HG02852 (cell line): ENCODE data around the gene PBX4.
"Not testable (repeated sequence)": the region's sequence is repeated elsewhere in the genome, so short reads cannot be mapped to it uniquely, and the experiment has no call there.

Source experiments
- ATAC-seq: cut with Tn5 transposase; IDR thresholded peaks from one replicate; pipeline ENCODE4 v1.9.1; 2021; ENCODE audit warnings: mild to moderate bottlenecking, moderate library complexity; ENCODE audit not compliant: unreplicated experiment

The PBX4 gene, protein sequence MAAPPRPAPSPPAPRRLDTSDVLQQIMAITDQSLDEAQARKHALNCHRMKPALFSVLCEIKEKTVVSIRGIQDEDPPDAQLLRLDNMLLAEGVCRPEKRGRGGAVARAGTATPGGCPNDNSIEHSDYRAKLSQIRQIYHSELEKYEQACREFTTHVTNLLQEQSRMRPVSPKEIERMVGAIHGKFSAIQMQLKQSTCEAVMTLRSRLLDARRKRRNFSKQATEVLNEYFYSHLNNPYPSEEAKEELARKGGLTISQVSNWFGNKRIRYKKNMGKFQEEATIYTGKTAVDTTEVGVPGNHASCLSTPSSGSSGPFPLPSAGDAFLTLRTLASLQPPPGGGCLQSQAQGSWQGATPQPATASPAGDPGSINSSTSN

DNA sequence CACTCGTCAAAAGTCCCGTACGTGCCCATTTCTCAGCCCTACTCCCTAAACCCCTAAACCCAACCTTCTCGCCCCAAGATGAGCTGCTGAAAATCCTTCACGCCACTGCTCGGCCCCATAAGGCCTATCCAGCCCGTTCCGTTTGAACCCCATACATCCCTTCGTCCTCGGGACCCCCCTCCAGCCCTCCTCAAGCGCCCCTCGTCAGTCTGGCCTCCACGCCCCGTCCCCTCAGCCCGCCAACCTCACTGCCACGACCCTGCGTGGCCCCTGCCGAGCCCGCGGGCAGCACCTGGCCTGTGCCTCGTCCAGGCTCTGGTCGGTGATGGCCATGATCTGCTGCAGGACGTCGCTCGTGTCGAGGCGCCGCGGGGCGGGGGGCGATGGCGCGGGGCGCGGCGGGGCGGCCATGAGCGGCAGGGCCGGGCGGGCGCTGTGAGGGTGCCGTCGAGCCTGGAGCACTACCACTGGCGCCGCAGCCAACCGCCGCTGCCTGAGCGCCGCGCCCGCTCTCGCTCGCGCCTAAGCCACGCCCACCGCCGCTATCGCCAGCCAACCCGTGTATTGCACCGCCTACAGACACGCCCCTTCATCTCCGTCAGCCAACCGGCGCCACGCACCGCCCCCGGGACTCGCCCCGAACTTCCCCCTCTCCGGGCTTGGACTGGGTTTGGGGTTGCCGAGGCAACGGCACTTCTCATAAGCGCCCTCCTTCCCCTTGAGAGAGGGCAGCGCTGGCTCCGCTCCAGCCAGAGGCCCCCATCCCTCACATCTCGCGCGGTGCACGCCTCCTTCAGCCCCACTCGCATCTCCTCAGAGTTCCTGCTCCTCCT, at the start of gene PBX4:
Gene PBX4, minus strand, starts transcription at position 469 of the 833 bp plus-strand sequence. Its CDS starts 58 bp downstream, at position 411.
- ATAC-seq, result peak; percentile 96

DNA sequence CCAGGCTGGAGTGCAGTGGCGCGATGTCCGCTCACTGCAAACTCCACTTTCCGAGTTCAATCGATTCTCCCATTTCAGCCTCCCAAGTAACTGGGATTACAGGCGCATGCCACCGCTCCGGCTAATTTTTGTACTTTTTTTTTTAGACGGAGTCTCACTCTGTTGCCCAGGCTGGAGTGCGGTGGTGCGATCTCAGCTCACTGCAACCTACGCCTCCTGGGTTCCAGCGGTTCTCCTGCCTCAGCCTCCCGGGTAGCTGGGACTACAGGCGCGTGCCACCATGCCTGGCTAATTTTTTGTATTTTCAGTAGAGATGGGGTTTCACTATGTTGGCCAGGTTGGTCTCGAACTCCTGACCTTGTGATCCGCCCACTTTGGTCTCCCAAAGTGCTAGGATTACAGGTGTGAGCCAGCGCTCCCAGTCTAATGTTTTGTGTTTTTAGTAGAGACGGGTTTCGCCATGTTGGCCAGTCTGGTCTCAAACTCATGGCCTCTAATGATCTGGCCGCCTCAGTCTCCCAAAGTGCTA, 47.0 kb upstream of the PBX4 start:
- ATAC-seq, result not testable (repeated sequence)

DNA sequence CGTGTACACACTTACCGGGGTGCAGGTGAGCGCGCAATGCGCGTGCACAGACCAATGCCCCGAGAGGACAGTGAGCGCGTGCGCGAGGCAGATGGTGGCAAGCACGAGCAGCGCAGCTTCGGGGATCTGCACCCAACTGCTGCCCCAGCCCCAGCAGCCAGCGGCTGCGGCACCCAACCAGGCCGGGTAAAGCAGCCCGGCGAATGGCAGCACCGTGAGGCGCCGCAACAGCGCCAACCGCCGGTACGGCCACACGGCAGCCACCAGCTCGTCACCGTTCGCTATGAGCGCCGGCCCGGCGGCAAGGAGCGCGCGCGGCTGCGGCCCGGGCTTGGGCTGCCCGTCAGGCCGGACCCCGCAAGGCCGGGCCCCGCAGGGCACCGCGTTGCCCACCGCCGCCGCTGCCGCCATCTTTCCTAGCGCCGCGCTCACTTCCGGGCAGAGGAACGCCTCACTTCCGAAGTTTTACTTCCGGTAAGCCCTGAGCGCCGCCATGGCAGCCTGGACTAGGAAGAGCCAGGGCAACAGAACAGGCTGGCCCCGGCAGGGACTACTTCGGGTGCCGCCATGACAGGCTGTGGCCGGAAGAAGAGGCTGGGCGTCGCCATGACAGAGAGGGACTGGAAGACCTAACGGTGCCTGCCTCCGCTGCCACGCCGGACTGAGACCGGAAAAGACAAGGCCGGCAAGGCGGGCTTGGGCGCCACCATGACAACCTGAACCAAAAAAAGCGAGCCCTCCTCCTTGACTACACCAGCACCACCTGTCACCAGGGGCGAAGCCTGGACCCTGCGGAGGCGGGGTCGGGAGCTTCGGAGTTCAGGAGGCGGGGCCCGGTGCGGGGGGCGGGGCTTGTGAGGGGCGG, 45.0 kb upstream of the PBX4 start, which contains the start of gene ATP13A1:
Gene ATP13A1, minus strand, starts transcription at position 421 of the 865 bp plus-strand sequence. Its CDS starts 10 bp downstream, at position 411.
- ATAC-seq, result peak; percentile 78

DNA sequence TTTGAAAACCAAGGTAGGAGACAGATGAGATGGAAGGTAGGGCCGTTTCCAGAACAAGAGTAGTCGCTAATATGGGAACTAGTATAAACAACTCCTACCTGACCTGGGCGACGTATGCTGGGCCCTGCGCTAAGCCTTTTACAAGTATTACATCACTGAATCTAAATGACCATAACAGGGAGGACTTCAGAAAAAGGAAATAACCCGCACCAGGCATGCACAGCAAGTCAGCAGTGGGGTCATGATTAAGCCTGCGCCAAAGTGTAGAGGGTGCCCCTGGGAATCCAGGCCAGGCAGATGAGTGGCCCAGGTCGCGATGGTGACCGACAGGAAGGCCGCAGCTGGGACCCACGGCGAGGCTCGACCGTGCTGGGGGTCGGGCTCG, 44.4 kb upstream of the PBX4 start:
- ATAC-seq, result no peak

DNA sequence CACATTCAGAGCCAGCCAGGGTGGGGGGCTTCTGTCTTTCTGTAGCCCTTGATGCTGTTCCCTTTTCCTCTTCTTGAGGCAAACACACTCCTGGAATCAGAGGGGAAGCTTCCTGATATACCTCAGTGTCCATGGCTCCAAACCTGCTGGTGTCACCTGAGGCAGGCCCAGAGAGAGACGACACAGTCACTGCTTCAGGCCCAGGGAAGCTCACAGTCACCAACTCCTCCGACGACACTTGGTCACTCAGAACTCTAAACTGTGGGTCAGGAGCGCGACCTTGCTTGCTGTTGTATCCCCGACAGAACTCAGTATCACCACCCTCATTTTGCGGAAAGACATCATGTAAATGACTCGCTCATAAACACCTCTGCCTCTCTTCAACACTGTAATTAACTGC, 43.9 kb upstream of the PBX4 start:
- ATAC-seq, result no peak

DNA sequence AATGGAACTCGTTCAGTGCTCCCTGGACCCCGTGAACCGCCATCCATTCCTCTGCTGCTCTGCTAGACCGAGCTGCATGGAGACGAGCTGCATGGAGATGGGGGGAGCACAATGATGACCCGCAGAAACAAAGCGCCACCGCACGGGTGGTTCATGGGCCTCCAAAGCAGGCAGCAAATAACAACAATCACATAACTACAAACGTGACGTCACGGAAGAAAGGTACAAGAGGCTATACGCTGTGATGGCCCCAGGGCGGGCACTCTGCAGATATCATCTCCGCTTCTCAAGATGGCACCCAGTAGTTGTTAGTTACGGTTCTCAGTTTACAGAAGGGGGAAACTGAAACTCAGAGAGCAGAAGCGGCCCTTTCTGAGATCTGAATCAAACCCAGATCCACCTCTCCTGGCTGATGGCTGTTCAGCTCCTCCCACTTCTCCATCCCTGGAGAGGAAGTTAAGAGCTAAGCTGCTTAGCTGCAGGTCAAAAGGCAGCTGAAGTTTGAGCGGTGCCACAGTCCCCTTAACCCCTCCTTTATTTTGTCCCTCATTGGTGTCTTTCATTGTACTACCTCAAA, 43.3 kb upstream of the PBX4 start:
- peak; percentile 32 for ATAC-seq

DNA sequence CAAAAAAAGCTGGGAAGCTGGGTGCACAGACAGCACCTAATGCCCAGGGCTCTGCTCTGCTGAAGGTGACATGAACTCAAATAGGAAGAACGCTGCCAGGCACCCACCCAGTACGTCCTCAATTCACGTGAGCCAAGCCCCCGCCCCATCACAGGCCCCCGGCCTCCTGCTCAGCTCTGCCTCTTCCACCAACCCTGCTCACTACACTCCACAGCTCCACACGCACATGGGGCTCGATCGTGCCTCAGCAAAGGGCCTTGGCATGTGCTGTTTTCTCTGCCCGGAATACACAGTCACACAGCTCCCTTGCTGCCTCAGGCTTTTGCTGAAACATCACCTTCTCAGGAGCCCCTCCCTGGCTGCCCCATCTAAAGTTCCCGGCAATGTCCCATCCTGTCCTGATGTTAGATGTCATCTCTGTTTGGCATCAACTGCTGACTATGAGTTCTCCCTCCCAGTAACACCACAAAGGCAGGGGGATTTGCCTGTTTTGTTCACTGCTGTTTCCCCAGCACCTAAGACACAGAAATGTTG, 42.7 kb upstream of the PBX4 start:
- ATAC-seq, result no peak

DNA sequence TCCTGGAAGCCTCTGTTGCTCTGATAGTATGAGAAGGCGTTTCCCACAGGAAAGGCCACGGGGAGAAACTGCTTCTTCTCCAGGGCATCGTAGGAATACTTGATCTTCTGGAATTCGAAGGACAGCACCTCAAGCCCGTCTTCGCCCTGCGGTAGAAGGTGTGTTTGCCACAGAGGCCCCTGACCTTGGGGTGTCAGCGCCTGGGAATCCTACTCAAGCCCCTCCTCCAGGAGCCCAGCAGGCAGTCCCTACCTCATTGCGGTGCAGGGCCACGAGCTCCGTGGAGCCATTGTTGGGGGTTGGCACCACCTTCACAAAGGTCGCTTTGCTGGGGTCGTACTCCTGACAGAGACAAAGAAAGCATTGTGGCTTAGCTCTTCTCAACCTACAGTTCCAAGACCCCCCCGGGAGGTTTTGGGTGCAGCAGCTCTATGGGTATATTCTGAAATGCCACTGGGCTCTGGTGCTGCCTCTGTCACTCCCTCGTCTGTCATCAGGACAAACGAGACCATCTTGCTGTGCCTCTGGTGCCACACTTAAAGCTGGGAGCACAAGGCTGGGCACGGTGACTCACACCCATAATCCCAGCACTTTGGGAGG, 41.3 kb upstream of the PBX4 start:
- no peak for ATAC-seq

DNA sequence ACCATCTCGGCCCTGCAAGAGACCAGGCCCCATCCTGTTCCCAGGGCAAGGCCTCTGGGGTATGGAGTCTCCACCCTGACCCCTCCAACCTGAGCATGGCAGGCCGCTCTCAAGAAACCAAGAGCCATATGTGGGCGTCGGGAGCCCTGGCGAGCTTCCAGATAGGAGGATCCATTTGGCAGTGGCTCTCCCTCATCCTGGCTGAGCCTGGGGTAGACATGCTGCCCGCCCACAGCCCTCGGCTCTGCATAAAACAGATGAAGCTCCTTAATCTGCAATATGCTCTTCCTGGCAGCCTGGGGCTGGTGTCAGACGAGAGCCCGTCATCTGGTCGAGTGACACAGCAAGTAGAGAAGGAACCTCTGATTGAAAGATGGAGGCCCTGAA, 38.9 kb upstream of the PBX4 start:
- ATAC-seq, result no peak

DNA sequence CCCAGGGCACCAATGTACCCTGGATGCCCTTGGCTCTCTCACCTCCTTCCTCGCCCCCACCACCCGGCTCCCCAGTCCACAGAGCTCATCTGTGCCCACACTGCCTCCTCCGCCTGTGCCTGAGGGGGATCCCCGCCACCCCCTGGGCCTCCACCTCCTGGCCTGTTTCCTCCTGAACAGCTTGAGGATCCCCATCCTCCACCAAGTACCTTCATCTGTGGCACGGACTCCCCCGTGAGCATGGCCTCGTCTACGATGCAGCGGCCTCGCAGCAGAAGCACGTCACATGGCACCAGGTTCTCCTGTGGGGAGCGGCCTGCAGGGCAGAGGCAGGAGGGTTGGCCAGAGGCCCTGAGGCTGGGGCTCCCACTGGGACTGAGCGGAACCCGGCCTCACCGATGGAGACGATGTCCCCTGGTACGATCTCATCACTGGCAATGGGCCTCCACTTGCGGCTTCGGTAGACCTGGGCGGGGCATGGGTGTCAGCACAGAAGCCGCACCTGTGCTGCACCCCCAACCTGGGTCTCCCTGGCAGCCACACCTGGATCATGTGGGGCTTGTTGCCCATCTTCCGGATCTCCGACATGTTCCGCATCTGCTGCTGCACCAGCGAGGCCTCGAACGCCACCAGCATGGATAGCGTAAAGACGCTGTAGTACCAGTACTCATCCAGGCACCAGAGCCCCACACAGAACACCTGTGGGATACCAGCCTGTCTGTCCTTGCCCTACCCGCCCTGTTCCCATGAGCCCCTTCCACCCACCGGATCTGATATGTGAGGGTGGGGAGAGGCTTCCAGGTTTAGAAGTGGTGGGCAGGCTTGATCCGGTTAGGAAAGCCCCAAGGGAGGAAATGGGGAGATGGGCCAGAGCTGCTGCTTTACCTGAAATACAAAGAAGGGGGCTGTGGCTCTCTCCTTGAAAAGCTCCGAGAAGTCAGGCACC, 38.2 kb upstream of the PBX4 start:
- ATAC-seq, result no peak

DNA sequence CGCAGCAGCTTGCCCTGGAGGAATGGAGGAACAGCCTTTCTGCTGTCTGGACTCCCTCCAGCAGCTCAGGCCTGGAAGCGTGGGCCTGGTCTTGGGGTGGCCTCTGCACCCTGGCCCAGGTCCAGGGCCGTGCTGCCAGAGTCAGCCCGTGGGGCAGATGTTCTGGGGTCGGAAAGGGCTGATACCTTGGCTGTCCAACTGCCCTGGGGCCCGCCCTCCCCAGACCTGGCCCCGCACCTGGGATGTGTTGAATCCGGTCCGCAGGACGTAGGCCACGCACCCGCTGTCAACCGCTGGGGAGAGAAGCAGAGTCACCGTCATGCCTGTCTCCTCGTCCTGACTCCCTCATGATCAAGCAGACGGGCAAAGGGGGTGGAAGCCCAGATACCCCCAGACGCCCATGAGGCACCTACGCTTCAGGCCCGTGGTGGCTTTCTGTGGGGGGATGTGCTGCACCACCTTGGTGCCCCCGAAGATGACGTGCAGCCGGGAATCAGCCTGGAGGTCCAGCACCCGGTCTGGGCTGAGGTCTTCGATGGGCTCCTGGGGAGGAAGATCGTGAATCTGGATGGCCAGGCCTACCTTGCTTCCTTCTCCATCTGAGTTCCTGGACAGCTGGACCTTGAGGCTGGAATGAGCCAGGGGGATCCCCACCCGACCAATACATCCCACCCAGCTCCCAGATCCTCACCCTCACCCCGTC, 37.3 kb upstream of the PBX4 start:
- no peak for ATAC-seq

DNA sequence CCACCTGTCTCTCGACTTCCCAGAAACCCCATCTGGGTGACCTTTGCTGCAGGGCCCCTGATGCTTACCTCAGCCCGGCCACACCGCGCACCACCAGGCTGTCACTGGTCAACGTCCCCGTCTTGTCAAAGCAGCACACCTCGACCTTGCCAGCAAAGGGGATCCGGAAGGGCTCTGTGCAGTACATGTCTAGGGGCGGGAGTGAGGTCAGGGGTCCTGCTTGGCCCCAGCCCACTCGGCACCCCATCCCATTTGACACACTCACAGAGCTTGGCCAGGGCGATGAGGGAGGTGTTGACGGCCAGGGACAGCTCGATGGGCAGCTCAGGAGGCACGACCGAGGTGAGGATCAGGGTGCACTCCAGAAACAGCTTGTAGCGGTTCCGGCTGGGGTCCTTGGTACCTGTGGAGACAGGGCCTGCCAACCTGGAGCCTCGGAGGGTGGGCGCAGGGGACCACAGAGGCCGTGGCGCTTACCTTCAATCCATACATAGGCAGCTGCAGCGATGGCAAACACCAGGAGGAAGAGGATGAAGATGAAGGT, 36.6 kb upstream of the PBX4 start:
- ATAC-seq, result no peak

DNA sequence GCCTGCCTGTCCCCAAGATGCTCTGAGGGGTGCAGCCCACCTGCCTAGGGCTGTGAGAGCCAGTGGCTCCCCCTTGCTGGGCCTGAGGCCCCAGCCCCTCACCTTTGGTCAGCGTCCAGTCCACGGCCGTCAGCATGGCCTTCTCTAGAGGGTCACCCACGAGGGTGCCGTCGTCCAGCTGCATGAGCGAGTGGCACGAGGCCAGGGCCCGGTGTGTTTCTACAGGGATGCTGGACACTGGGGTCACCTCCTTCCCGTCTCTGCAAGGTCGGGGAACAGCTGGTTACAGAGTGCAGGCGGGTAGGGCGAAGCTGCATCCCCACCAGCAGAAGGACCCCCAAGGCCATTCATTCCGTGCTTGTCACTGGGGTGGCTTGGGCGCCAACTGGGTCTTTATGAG, 36.0 kb upstream of the PBX4 start:
- no peak for ATAC-seq

DNA sequence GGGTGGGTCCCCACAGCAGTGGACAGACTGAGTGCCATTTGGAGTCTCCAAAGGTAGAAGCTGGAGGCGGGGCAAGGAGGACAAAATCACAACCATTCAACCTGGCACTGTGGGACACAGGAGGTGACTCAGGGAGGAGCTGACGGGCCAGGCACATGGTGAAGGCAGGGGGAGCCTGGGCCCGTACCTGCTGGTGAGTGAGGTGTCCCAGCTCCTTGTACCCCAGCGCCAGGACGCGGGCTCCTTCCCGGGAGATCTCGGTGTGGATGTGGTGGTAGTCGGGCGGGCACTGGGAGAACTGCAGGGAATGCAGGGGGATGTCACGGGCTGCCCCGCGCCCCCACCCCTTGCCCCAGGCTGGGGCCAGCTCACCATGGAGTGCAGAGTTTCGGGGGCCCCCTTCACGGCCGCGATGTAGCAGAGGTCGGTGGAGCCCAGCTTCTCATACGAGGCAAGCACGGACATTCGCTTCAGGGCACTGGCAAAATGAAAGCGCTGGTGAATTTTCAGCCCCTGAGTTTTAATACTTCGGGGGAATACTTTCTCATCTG, 35.2 kb upstream of the PBX4 start:
- no peak for ATAC-seq

DNA sequence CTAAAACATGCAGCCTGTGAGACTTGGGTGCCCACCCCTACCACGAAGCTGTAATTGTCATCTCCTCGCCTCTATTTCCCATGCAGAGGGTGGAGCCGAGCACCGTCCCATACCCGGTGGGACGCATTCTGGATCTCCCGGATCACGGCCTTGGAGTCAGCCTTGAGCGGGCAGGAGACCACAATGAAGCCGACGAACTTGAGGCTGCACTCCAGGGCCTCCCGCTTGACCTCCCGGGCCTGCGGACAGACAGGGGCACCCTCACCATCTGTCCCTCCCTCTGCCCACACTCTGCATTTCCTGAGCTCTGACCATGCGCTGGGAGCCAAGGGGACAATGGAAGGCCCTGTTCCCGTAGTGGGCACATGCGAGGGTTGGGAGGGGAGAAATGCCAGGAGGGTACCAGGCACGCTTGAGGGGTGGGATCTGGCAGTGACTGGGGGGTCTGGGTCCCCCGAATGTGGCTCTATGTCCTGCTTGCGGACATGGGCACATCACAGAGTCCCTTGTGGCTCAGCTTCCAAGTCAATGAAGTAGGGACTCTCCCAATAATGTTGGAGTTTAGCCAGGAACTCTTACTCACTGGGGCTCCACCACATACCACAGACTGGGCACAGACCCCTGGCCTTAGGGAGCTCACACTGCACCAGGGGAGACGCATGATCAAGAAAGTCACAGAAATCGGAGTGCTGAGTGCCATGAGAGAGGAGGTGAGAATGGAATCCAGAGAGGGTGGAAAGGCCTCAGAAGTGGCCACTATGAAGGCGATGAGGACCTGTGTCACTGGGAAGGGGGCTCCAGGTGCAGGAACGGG, 34.2 kb upstream of the PBX4 start:
- no peak for ATAC-seq

DNA sequence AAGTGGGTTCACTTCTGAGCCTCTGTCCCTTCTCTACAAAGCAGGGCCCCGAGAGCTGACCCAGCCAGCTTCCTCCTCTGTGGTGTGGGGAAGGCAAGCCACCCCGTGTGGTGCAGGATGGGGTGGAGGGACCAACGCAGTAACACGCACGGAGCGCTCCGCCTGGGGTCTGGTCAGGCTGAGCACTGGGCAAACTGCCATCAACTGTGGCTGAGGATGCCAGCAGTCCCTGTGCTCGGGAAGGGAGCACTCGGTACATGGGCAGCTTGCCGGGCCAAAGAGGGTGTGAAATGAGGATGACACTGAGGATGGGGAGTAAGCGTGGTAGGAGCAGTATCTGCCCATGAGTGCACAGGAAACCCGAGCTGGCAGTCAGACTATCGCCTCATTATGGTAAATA, 32.6 kb upstream of the PBX4 start:
- no peak for ATAC-seq

DNA sequence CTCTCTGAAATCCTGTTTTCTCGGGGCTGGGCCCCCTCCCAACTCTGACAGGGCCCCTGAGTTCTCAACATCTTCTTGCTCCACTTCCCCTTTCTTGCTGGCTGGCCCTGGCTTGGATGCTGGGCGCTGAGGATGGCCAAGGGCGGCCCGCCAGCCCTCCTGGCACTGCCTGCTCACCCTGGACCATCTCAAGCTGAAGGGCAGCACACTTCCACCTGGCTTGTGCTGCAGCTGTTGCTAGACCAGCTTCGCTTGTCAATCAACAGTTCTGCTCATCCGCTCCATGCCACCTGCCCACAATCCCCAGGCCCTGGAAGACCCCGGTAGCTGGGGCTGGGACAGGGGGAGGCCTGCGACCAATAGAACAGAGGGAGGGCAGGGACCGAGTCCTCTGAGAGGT, 31.8 kb upstream of the PBX4 start:
- no peak for ATAC-seq
